Osteocyte (in vitro differentiated cells): ENCODE results near the gene USH1G. TPM values are rescaled to one million over a fixed set of nuclear protein-coding genes. Genes with fewer than 3 reads are reported as not detected.

Experiments used
- DNase-seq: peaks from one replicate; pipeline ENCODE4 v3.0.0; 2021; ENCODE audit warnings: mixed read lengths; ENCODE audit not compliant: unreplicated experiment; ENCODE audit errors: extremely low spot score
- H3K27ac Mint-ChIP-seq: one replicate; pipeline ENCODE4 v1.8.0; 2021; ENCODE audit warnings: mild to moderate bottlenecking, mixed read lengths; ENCODE audit not compliant: unreplicated experiment
- H3K27me3 Mint-ChIP-seq: one replicate; pipeline ENCODE4 v1.8.0; 2021; ENCODE audit warnings: mixed read lengths; ENCODE audit not compliant: unreplicated experiment
- H3K36me3 Mint-ChIP-seq: one replicate; pipeline ENCODE4 v1.8.0; 2021; ENCODE audit warnings: mixed read lengths; ENCODE audit not compliant: unreplicated experiment
- H3K4me1 Mint-ChIP-seq: one replicate; pipeline ENCODE4 v1.8.0; 2021; ENCODE audit warnings: mixed read lengths; ENCODE audit not compliant: unreplicated experiment
- H3K4me3 Mint-ChIP-seq: one replicate; pipeline ENCODE4 v1.8.0; 2021; ENCODE audit warnings: mild to moderate bottlenecking, moderate library complexity, mixed read lengths; ENCODE audit not compliant: unreplicated experiment
- H3K9me3 Mint-ChIP-seq: one replicate; pipeline ENCODE4 v1.8.0; 2021; ENCODE audit warnings: mixed read lengths; ENCODE audit not compliant: unreplicated experiment
- CTCF ChIP-seq: fragments of 200-600 bp; sonication (generic); IDR thresholded peaks from 2 replicates; pipeline ENCODE4 v1.5.0; 2021; ENCODE audit warnings: antibody characterized with exemption, mild to moderate bottlenecking, moderate library complexity
- total RNA-seq: library from RNA; stranded (reverse); gene quantifications from 2 replicates; pipeline ENCODE4 v1.2.1, GENCODE V29; 2021

The USH1G gene
- total RNA-seq, 1 donor from 2014 or later: not detected

GRCh38 chr17:74959826-74960515 is 36.9 kb upstream of the USH1G start:
- DNase-seq: no peak
- no peak overlapping the region for H3K27ac Mint-ChIP-seq

GRCh38 chr17:74957935-74958740 is 35.1 kb upstream of the USH1G start:
- Mint-ChIP-seq H3K4me1 (no peaks in the 10 kb centered on the region), H3K36me3 (no peaks in the 10 kb centered on the region), H3K9me3 (no peaks in the 10 kb centered on the region), H3K27me3 (peaks cover 3% of the 10 kb centered on the region), H3K27ac (no peak overlapping the region), H3K4me3 (no peak overlapping the region)
- TF ChIP-seq CTCF: peak; percentile 92
- DNase-seq: peak; percentile 93

More at GRCh38 chr17:74959826-74960515, 36.9 kb upstream of the USH1G start:
- Mint-ChIP-seq H3K4me3 (no peak overlapping the region), H3K9me3 (no peaks in the 10 kb centered on the region), H3K27me3 (peaks cover 3% of the 10 kb centered on the region), H3K36me3 (no peaks in the 10 kb centered on the region), H3K4me1 (no peaks in the 10 kb centered on the region)
- TF ChIP-seq CTCF: no peak

GRCh38 chr17:74956093-74956492 is 33.0 kb upstream of the USH1G start:
- H3K27me3 Mint-ChIP-seq: peaks cover 3% of the 10 kb centered on the region
- H3K4me1 Mint-ChIP-seq: no peaks in the 10 kb centered on the region
- H3K4me3 Mint-ChIP-seq: no peak overlapping the region
- no peak overlapping the region for H3K27ac Mint-ChIP-seq
- H3K36me3 Mint-ChIP-seq: no peaks in the 10 kb centered on the region
- no peaks in the 10 kb centered on the region for H3K9me3 Mint-ChIP-seq
- no peak for TF ChIP-seq CTCF
- no peak for DNase-seq

GRCh38 chr17:74954665-74955421 is 31.8 kb upstream of the USH1G start:
- H3K27me3 Mint-ChIP-seq: peaks cover 3% of the 10 kb centered on the region
- no peaks in the 10 kb centered on the region for H3K4me1 Mint-ChIP-seq
- H3K36me3 Mint-ChIP-seq: no peaks in the 10 kb centered on the region
- no peak for DNase-seq
- TF ChIP-seq CTCF: no peak
- no peak overlapping the region for H3K4me3 Mint-ChIP-seq
- no peaks in the 10 kb centered on the region for H3K9me3 Mint-ChIP-seq
- H3K27ac Mint-ChIP-seq: no peak overlapping the region
